Stimulated activated naive B cell treated with anti-CD40 and anti-IgM and Interleukin-4, amounts not matched to agents 10 μg/mL and 1 μg/mL and 100 μg/mL, for 72 hours (primary cell): ENCODE measurements around the gene TFDP1.

ENCODE experiments used
- ATAC-seq, 2 donors: fragments of 150-1000 bp; cut with Tn5 transposase; replicated peaks; 2 replicates each; pipeline ENCODE4 v1.10.0; 2021; ENCODE audit warnings: moderate library complexity in 1 of 2
- DNase-seq: peaks from one replicate; pipeline ENCODE4 v3.0.0; 2021
- H3K27ac Mint-ChIP-seq: one replicate; pipeline ENCODE4 v1.8.0; 2022; ENCODE audit warnings: mild to moderate bottlenecking, mixed read lengths
- H3K27me3 Mint-ChIP-seq, 2 donors: one replicate each; pipeline ENCODE4 v1.8.0; 2022; ENCODE audit warnings: mixed read lengths in 2 of 2
- H3K36me3 Mint-ChIP-seq, 2 donors: one replicate each; pipeline ENCODE4 v1.8.0; 2022; ENCODE audit warnings: mixed read lengths in 2 of 2, mild to moderate bottlenecking in 1 of 2
- H3K4me1 Mint-ChIP-seq, 2 donors: one replicate each; pipeline ENCODE4 v1.8.0; 2022; ENCODE audit warnings: mixed read lengths in 2 of 2, mild to moderate bottlenecking in 1 of 2
- H3K4me3 Mint-ChIP-seq, 2 donors: one replicate each; pipeline ENCODE4 v1.8.0; 2022; ENCODE audit warnings: mild to moderate bottlenecking in 2 of 2, mixed read lengths in 2 of 2, moderate library complexity in 1 of 2
- H3K9me3 Mint-ChIP-seq, 2 donors: one replicate each; pipeline ENCODE4 v1.8.0; 2022; ENCODE audit warnings: mixed read lengths in 2 of 2, mild to moderate bottlenecking in 1 of 2

Gene TFDP1

DNA sequence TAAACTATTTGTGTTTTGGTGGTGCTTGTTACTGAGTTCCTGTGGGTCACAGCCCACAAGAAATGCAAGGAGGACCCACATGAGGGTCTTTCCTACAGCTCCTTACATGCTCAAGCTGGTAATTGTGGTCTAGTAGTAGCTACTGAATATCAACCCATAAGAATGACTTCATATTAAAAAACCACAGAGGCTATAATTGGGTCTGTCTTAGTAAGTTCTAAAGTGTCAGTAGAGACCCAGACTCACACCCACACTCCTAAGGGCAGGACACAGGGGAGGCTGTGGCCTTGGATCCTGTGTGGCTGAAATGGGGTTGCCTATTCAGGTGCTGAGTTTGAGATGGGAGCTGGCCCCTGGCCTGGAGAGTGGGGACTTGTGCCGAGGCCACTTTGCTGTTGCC, 19.6 kb downstream of the TFDP1 start:
- no peak for DNase-seq
- ATAC-seq = peak; percentile 86 to 91
- no peak overlapping the region for H3K27ac Mint-ChIP-seq
- no peak overlapping the region for H3K4me3 Mint-ChIP-seq
- peaks cover 41 to 51% of the 10 kb centered on the region in 2 donors for H3K36me3 Mint-ChIP-seq
- H3K9me3 Mint-ChIP-seq = peaks cover 3 to 4% of the 10 kb centered on the region in 2 donors
- peaks cover 33 to 43% of the 10 kb centered on the region in 2 donors for H3K4me1 Mint-ChIP-seq
- no peaks in the 10 kb centered on the region for H3K27me3 Mint-ChIP-seq

DNA sequence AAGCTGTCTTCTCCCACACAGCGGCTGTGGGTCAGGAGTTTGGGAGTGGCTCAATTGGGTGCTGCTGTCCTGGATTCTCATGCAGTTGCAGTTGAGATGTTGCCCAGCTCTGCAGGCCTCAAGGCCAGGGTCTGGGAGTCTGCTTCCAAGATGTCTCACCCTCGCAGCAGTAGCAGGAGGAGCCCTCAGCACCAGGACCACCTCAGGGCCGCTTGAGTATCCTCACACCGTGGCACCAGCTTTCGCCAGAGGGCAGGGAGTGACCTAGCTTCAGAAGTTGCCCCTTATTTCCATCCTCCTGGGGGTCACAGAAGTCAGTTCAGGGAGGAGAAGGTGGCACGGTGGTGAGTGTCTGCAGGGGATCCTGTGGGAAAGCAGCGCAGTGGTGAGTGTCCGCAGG, 20.9 kb downstream of the TFDP1 start:
- Mint-ChIP-seq H3K4me3 (no peak overlapping the region), H3K4me1 (peaks cover 34 to 43% of the 10 kb centered on the region in 2 donors), H3K27ac (no peak overlapping the region), H3K27me3 (no peaks in the 10 kb centered on the region), H3K36me3 (peaks cover 33 to 44% of the 10 kb centered on the region in 2 donors), H3K9me3 (no peaks in the 10 kb centered on the region)
- ATAC-seq (no peak), DNase-seq (no peak)

DNA sequence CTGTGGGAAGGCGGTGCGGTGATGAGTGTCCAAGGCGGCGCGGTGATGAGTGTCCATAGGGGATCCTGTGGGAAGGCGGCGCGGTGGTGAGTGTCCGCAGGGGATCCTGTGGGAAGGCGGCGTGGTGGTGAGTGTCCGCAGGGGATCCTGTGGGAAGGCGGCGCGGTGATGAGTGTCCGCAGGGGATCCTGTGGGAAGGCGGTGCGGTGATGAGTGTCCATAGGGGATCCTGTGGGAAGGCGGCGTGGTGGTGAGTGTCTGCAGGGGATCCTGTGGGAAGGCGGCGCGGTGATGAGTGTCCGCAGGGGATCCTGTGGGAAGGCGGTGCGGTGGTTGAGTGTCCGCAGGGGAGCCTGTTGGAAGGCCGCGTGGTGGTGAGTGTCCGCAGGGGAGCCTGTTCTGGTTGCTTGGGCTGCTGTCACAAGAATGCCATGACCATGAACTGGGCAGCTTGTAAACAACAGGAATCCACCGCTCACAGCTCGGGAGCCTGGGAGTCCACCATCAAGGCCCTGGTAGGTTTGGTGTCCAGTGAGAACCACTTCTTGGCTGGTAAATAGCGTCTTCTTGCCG, 21.4 kb downstream of the TFDP1 start:
- H3K9me3 Mint-ChIP-seq = no peaks in the 10 kb centered on the region
- DNase-seq (no peak), ATAC-seq (no peak)
- H3K4me3 Mint-ChIP-seq = no peak overlapping the region
- H3K36me3 Mint-ChIP-seq = peaks cover 35 to 46% of the 10 kb centered on the region in 2 donors
- H3K27ac Mint-ChIP-seq = no peak overlapping the region
- no peaks in the 10 kb centered on the region for H3K27me3 Mint-ChIP-seq
- H3K4me1 Mint-ChIP-seq = peaks cover 32 to 43% of the 10 kb centered on the region in 2 donors

DNA sequence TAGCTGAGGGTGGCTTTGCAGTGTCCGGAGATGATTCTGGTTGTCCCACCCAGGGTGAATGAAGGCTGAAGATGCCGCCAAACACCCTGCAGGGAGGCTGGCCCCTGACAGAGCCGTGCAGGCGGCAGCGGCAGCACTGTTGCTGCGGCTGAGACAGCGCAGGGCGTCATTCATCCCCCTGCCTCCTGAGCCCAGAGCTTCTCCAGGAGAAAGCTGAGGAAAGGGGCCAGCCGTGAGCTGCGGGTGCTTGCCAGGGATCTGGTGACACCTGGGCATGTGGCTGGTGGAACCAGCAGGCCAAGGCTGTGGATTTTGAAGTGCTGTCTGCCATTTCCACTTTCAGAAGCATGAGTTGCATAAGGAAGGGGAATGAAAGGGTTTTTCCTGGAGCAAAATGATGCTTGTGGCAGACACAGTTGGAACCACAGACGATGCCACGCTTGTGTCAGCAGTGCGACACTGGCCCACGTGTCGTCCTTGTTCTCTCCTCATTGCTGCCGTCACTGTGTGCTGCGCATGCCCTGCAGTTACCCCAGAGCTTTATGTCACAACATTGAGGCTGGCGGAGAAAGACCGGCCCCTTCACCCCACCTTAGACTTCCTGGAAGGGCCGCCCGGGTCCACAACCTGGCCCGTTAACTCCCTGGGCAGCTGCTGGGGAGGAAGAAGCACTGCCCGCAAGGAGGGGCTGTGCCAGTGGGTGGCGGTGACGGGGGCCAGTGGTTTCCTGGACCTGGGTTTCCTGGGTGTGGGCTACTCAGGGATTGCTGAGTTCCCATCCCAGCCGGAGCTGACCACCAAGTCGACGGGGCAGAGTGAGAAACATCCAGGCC, 22.7 kb downstream of the TFDP1 start:
- Mint-ChIP-seq H3K27me3 (no peaks in the 10 kb centered on the region), H3K36me3 (peaks cover 45 to 50% of the 10 kb centered on the region in 2 donors), H3K4me3 (no peak overlapping the region), H3K9me3 (no peaks in the 10 kb centered on the region), H3K4me1 (peaks cover 27 to 48% of the 10 kb centered on the region in 2 donors), H3K27ac (no peak overlapping the region)
- no peak for ATAC-seq
- DNase-seq = no peak

DNA sequence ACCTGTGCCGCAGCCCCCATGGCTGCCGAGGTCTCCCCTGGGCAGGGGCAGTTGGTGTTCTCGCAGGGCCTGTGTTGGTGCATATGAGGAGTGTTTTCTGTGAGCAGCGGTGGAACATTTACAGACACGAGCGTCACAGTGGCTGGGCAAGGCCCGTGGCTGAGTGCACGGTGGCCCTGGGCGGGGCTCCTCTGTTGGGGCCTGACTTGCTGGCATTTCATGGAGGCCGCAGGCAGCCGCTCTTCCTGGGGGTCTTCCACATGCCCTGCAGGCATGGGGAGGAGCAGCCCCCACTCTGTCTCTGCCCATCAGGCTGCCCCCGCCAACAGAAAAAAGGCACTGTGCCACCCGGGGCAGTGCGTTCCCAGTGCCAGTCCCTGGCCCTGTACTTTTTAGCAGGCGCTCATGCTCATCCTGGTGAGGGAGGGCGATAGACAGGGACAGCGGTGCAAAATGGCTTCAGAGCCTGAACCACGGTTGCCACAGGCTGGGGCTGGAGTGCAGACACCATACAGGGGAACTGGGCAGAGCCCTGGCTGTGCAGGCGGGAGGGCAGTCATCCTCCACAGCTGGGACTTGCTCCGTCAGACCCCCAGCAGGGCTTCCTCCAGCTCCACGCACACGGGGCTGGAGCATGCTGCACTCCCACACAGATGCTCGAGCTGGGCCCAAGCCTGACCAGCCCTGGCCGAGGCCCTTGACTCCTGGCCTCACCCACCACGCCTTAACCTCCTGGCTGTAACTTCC, 23.5 kb downstream of the TFDP1 start:
- Mint-ChIP-seq H3K36me3 (peaks cover 49 to 57% of the 10 kb centered on the region in 2 donors), H3K27ac (no peak overlapping the region), H3K27me3 (no peaks in the 10 kb centered on the region), H3K9me3 (no peaks in the 10 kb centered on the region), H3K4me3 (no peak overlapping the region), H3K4me1 (peaks cover 25 to 43% of the 10 kb centered on the region in 2 donors)
- DNase-seq (no peak), ATAC-seq (no peak)

DNA sequence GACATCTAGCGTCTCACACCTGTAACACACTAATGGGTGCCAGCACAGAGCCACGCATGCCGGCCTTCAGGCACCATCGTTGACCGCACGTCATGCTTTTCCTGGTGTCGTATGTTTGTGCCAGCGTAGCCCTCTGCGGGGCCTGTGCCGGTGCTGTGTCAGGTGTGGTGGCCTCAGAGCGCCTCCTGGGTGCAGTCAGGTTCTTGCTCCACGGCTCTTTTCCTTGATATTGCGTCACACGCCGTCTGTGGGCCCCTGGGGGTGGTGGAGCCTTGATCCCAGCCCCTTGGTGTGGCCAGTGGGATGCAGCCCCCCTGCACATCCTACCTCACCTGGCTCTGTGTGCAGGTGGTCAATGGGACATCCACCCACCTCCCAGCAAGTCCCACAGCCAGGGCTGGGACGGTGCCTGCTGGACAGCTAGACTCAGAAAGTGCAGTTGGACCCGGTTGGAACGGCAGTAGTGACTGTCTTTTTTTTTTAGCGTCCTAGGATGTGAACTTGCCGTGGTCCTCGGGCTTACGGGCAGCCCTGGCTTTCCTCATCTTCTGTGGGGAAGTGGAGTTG, 24.5 kb downstream of the TFDP1 start:
- Mint-ChIP-seq H3K9me3 (no peaks in the 10 kb centered on the region), H3K36me3 (peaks cover 49 to 57% of the 10 kb centered on the region in 2 donors), H3K4me1 (peaks cover 25 to 33% of the 10 kb centered on the region in 2 donors), H3K4me3 (no peak overlapping the region), H3K27me3 (no peaks in the 10 kb centered on the region), H3K27ac (no peak overlapping the region)
- DNase-seq (no peak), ATAC-seq (no peak)

DNA sequence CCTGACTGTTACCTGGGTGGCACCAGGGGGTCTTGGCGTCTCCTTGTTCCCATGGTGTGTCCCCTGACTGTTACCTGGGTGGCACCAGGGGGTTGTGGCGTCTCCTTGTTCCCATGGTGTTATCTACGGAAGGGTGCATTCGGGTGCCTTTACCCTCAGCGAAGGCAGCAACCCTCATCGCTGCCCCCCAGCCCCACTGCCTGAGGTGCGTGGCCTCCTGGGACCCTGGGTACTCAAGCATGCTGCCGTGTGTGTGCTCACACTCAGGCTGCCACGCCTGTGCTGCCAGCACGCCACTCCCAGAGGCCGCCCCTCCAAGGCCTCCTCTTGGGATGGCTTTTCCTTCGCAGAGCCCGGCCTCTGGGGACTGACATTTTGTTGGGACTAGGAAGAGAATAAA, 25.1 kb downstream of the TFDP1 start:
- no peak for DNase-seq
- H3K27ac Mint-ChIP-seq = no peak overlapping the region
- H3K27me3 Mint-ChIP-seq = no peaks in the 10 kb centered on the region
- peaks cover 49 to 55% of the 10 kb centered on the region in 2 donors for H3K36me3 Mint-ChIP-seq
- no peak overlapping the region for H3K4me3 Mint-ChIP-seq
- peaks cover 22 to 28% of the 10 kb centered on the region in 2 donors for H3K4me1 Mint-ChIP-seq
- ATAC-seq = no peak
- H3K9me3 Mint-ChIP-seq = no peaks in the 10 kb centered on the region

DNA sequence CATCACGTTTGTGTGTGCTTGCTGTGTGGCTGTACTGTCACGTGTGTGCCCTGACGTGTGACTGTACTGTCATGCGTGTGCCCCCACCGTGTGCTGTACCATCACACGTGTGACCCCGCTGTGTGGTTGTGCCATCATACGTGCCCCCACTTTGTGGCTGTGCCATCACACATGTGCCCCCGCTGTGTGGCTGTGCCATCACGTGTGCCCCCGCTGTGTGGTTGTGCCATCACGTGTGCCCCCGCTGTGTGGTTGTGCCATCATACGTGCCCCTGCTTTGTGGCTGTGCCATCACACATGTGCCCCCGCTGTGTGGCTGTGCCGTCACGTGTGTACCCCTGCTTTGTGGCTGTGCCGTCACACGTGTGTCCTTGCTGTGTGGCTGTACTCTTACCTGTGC, 25.7 kb downstream of the TFDP1 start:
- no peaks in the 10 kb centered on the region for H3K27me3 Mint-ChIP-seq
- H3K4me1 Mint-ChIP-seq = peaks cover 17 to 22% of the 10 kb centered on the region in 2 donors
- peaks cover 45 to 52% of the 10 kb centered on the region in 2 donors for H3K36me3 Mint-ChIP-seq
- H3K4me3 Mint-ChIP-seq = no peak overlapping the region
- peak overlapping the region; percentile 33 for H3K27ac Mint-ChIP-seq
- H3K9me3 Mint-ChIP-seq = no peaks in the 10 kb centered on the region
- DNase-seq = no peak
- no peak for ATAC-seq

DNA sequence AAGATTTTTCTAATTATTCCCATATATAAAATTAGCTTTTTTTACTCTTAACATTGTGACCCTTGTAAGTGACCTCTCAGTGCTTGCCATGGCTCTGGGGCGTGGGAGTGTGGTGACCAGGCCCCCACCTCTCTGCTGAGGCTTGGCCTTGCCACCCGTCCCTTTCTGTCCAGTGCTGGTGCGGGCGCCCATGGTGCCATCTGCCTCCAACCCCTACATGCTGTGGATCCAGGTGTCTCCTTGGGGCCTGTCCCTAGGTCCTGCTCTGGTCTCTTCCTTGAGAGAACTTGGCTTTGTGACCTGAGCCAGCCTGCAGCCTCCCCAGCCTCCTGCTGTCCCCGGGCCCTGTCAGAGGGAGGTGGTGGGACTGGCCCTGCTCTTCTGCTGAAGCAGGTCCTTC, 27.4 kb downstream of the TFDP1 start:
- Mint-ChIP-seq H3K4me3 (no peak overlapping the region), H3K9me3 (no peaks in the 10 kb centered on the region), H3K27me3 (no peaks in the 10 kb centered on the region), H3K36me3 (peaks cover 46 to 59% of the 10 kb centered on the region in 2 donors), H3K27ac (peak overlapping the region; percentile 22), H3K4me1 (peaks cover 12 to 20% of the 10 kb centered on the region in 2 donors)
- no peak for ATAC-seq
- no peak for DNase-seq

DNA sequence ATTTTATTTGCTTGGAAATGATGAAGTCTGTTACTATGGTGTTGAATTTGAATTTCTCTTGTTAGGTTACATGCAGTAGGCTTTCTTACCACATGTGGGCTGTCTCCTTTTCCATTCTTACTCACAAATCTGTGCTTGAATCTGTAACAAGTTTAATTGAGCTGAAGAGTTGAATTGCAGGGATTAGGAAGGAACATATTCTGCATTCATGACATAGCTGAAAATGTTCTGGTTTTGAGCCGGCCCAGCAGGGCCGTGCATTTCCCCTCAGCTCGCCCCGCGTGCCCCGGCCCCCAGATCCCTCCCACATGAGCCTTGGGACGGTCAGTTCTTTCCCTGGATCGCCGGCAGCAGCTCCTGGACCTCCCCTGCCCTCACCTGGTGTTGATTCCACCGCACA, 28.1 kb downstream of the TFDP1 start:
- no peak for DNase-seq
- no peaks in the 10 kb centered on the region for H3K9me3 Mint-ChIP-seq
- peaks cover 45 to 57% of the 10 kb centered on the region in 2 donors for H3K36me3 Mint-ChIP-seq
- H3K4me3 Mint-ChIP-seq = no peak overlapping the region
- peaks cover 9 to 16% of the 10 kb centered on the region in 2 donors for H3K4me1 Mint-ChIP-seq
- ATAC-seq = no peak
- no peak overlapping the region for H3K27ac Mint-ChIP-seq
- H3K27me3 Mint-ChIP-seq = no peaks in the 10 kb centered on the region

DNA sequence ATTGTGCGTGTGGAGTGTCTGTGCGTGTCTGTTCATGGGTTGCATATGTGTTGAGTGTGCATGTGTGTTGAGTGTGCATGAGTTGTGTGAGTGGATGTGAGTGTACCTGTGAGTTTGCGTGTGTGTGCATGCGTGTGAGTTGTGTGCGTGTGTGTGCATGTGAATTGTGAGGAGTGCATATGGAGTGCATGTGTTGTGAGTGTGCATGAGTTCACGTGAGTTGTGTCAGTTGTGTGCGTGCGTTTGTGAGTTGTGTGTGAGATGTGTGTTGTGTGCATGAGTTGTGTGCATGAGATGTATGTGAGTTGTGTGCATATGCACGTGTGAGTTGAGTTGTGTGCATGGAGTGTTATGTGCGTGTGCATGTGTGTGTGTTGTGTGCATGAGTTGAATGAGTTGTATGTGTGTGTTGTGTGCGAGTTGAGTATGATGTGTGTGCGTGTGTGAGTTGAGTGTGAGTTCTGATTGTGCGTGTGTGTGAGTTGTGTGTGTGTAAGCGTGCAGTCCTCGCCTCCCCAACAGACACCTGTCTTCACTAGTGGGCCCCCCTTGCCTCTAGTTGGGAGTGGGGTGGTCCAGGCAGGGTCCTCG, 29.3 kb downstream of the TFDP1 start:
- Mint-ChIP-seq H3K27me3 (no peaks in the 10 kb centered on the region), H3K4me3 (no peak overlapping the region), H3K27ac (no peak overlapping the region), H3K4me1 (peaks cover 3 to 17% of the 10 kb centered on the region in 2 donors), H3K9me3 (no peaks in the 10 kb centered on the region), H3K36me3 (peaks cover 42 to 55% of the 10 kb centered on the region in 2 donors)
- ATAC-seq = no peak
- DNase-seq = no peak

DNA sequence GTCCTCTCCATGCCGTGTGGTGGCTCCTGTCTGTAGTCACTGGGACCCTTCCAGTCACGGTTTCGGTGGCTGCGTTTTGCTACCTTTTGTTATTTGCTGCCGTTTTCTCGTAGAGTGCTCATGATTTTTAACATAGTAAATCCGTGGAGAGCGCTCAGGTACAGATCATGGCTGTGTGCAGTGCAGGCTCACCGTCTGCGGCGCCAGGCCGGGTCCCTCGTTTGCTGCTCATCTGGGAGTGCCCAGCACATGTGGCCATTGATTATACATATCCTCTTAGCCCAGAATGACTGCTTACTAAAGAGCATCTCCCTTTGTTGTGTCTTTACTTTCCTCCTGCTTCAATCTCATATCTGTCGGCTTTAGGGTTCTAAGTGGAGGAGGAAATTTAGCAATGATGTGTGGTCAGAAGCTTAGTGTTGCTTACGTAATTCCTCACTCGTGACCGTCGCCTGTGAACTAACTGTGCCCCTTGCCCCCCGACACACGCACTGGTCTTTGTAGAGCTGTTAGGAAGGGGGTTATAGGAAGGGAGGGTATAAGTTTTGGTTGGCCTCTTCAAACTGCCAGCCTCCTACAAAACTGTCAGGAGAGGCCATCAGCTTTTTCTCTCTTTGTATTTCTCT, 31.8 kb downstream of the TFDP1 start:
- Mint-ChIP-seq H3K4me3 (no peak overlapping the region), H3K27ac (no peak overlapping the region), H3K9me3 (no peaks in the 10 kb centered on the region), H3K36me3 (peaks cover 33 to 45% of the 10 kb centered on the region in 2 donors), H3K4me1 (peaks cover 0 to 13% of the 10 kb centered on the region in 2 donors), H3K27me3 (no peaks in the 10 kb centered on the region)
- DNase-seq (no peak), ATAC-seq (no peak)

DNA sequence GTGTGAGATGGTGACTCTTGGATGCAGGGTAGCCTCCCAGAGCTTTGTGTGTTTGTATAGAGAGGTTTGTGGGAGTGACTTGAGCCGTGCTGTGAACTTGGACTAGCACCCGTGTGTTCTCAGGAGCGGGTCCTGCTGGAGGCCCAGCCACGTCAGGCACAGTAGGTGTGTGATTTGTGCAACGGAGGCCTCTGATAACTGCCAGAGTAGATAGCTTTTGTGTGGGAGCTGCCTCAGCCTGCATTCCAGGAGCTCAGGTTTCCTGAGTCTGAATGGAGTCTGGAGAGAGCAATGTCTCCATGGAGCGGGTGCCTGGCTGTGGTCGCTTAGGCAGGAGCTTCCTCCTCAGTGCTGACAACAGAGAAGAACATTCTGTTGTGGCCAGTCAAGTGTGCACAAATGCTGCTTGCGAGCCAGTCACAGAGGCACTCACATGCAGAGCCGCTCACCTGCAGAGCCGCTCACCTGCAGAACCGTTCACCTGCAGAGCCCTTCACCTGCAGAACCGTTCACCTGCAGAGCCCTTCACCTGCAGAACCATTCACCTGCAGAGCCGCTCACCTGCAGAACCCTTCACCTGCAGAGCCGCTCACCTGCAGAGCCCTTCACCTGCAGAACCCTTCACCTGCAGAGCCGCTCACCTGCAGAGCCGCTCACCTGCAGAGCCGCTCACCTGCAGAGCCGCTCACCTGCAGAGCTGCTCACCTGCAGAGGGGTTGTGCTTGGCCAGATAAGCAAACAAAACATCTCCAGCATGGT, 32.6 kb downstream of the TFDP1 start:
- H3K9me3 Mint-ChIP-seq = no peaks in the 10 kb centered on the region
- peaks cover 0 to 12% of the 10 kb centered on the region in 2 donors for H3K4me1 Mint-ChIP-seq
- ATAC-seq (no peak), DNase-seq (no peak)
- H3K27ac Mint-ChIP-seq = no peak overlapping the region
- no peaks in the 10 kb centered on the region for H3K27me3 Mint-ChIP-seq
- H3K4me3 Mint-ChIP-seq = no peak overlapping the region
- peaks cover 33 to 46% of the 10 kb centered on the region in 2 donors for H3K36me3 Mint-ChIP-seq
